ENCODE results near the gene C3orf18. TPM values are rescaled to one million over a fixed set of nuclear protein-coding genes. Genes with fewer than 3 reads are reported as not detected.

Gene C3orf18
- total RNA-seq: 1.1 and 1.6 TPM in 2 replicates

GRCh38 chr3:50567386-50568167 lies at the start of gene C3orf18:
C3orf18 (minus strand) TSS chr3:50567747; CDS start chr3:50565699, 2,048 bp downstream.

GRCh38 chr3:50611464-50612233 lies 44.1 kb upstream of the C3orf18 start, which contains the start of gene CISH:
CISH (minus strand) TSS chr3:50611774; CDS start chr3:50611650, 124 bp downstream.

GRCh38 chr3:50568947-50569749 lies 1.6 kb upstream of the C3orf18 start, which contains the start of gene HEMK1:
HEMK1 (plus strand) TSS chr3:50569522; CDS start chr3:50571105, 1,583 bp downstream.

Other genes starting within 250 kb of the C3orf18 start
- gene HYAL2, start 245.0 kb downstream of the C3orf18 start, total RNA-seq: 413 and 447 TPM in 2 replicates
- 20.5 and 23.8 TPM in 2 replicates for gene TUSC2, start 239.5 kb downstream of the C3orf18 start, total RNA-seq
- 15.3 and 24.7 TPM in 2 replicates for gene RASSF1, start 226.9 kb downstream of the C3orf18 start, total RNA-seq
- gene ZMYND10, start 222.0 kb downstream of the C3orf18 start, total RNA-seq: under 0.01 and 0.11 TPM in 2 replicates
- gene NPRL2, start 217.0 kb downstream of the C3orf18 start, total RNA-seq: 13.2 and 14.1 TPM in 2 replicates
- gene CYB561D2, start 216.9 kb downstream of the C3orf18 start, total RNA-seq: 13.6 and 17.6 TPM in 2 replicates
- 30.0 and 35.7 TPM in 2 replicates for gene TMEM115, start 208.2 kb downstream of the C3orf18 start, total RNA-seq
- gene CACNA2D2, start 64.1 kb downstream of the C3orf18 start, total RNA-seq: under 0.01 TPM in 1 of 2 replicates, not detected in the other
- gene HEMK1, start 1.8 kb upstream of the C3orf18 start, total RNA-seq: 4.5 and 5.0 TPM in 2 replicates
- gene CISH, start 44.0 kb upstream of the C3orf18 start, total RNA-seq: 0.11 and 0.17 TPM in 2 replicates
- 5.8 and 6.0 TPM in 2 replicates for gene MAPKAPK3, start 49.4 kb upstream of the C3orf18 start, total RNA-seq
- under 0.01 TPM in 2 replicates for gene DOCK3, start 107.2 kb upstream of the C3orf18 start, total RNA-seq